HUES48 (cell line): ENCODE data around the gene KCNJ6.
"Not testable (repeated sequence)": the region's sequence is repeated elsewhere in the genome, so short reads cannot be mapped to it uniquely, and the experiment has no call there.

ENCODE experiments used
- H3K27ac ChIP-seq: one replicate; pipeline ENCODE4 v1.7.0; 2013; ENCODE audit warnings: low read depth, low read length, inconsistent platforms
- H3K27me3 ChIP-seq: 2 replicates; pipeline ENCODE4 v1.6.1; 2013; ENCODE audit warnings: mild to moderate bottlenecking, low read length; ENCODE audit not compliant: control insufficient read depth, insufficient read depth
- H3K36me3 ChIP-seq: 2 replicates; pipeline ENCODE4 v1.6.1; 2013; ENCODE audit warnings: low read length; ENCODE audit not compliant: control insufficient read depth, insufficient read depth
- H3K4me1 ChIP-seq: 2 replicates; pipeline ENCODE4 v1.6.1; 2013; ENCODE audit warnings: mild to moderate bottlenecking, low read length; ENCODE audit not compliant: control insufficient read depth, insufficient read depth
- H3K4me3 ChIP-seq: 2 replicates; pipeline ENCODE4 v1.5.1; 2013; ENCODE audit warnings: mild to moderate bottlenecking, low read depth, low read length
- H3K9ac ChIP-seq: 2 replicates; pipeline ENCODE4 v1.6.1; 2013; ENCODE audit warnings: mild to moderate bottlenecking, low read depth, low read length, moderate library complexity
- H3K9me3 ChIP-seq: 2 replicates; pipeline ENCODE4 v1.6.1; 2013; ENCODE audit warnings: low read length; ENCODE audit not compliant: control insufficient read depth, insufficient read depth

KCNJ6 gene

DNA sequence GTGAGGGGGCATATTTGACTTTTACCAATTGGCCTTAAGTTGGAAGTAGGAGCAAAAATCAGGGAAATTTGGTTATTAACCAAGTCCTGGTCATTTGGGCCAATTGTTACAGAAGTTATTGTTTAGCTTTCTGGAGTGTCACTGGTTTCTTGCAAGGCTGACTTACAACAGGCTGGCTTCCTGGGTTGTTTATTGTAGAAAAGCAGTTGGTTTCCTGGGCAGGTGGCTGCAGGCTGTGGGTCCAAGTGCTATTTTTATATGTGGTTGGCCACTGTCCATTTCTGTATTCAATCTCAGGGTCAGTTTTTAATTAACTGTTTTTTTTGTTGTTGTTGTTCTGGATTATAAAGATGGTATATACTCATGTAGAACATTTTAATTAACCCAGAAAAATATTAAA lies 174.1 kb downstream of the KCNJ6 start:
- no peak overlapping the region for H3K9ac ChIP-seq
- H3K9me3 ChIP-seq = no peaks in the 10 kb centered on the region
- H3K36me3 ChIP-seq = no peaks in the 10 kb centered on the region
- no peak overlapping the region for H3K4me3 ChIP-seq
- no peaks in the 10 kb centered on the region for H3K4me1 ChIP-seq
- H3K27me3 ChIP-seq = no peaks in the 10 kb centered on the region
- H3K27ac ChIP-seq = no peak overlapping the region

DNA sequence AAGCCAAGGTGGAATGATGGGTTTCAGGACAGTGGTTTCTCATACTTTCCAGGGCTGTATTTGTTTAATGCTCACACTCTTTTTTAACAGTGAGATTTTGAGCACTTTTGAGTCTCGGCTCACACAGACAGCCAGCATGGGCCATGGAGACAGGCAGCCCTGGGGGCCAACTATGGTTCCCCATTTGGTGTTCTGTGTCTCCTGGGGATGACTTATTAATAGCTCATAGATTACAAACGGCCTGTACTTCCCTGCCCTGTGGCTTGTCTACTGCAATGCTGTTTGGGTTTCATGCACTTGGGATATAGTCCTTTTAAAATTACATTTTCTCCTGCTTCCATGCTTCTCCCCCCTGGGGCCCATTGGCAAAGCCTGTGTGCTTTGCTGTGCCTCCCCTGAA lies 178.3 kb downstream of the KCNJ6 start:
- H3K9ac ChIP-seq = no peak overlapping the region
- H3K27me3 ChIP-seq = no peaks in the 10 kb centered on the region
- no peaks in the 10 kb centered on the region for H3K9me3 ChIP-seq
- no peaks in the 10 kb centered on the region for H3K4me1 ChIP-seq
- no peak overlapping the region for H3K27ac ChIP-seq
- no peaks in the 10 kb centered on the region for H3K36me3 ChIP-seq
- no peak overlapping the region for H3K4me3 ChIP-seq

DNA sequence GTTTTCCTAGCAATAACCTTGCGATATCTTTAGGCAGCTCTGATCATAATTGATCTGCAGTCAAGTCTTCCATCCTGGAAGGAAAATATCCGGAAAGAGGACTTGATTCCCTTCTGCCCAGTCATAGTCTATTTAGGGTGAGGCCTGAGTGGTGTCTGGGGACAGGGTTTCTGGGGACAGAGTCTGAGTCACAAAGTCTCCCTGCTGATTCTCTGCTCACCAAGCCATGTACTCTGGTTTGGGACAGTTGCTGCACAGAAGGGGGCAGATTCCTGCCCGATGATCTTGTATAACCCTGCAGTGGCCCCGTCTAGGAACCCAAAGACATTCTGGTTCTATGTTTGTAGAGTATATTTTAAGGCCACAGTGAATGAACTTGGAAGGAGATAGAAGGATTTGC lies 178.8 kb downstream of the KCNJ6 start:
- Histone ChIP-seq H3K9me3 (no peaks in the 10 kb centered on the region), H3K36me3 (no peaks in the 10 kb centered on the region), H3K27me3 (no peaks in the 10 kb centered on the region), H3K4me3 (no peak overlapping the region), H3K9ac (no peak overlapping the region), H3K4me1 (no peaks in the 10 kb centered on the region), H3K27ac (no peak overlapping the region)

DNA sequence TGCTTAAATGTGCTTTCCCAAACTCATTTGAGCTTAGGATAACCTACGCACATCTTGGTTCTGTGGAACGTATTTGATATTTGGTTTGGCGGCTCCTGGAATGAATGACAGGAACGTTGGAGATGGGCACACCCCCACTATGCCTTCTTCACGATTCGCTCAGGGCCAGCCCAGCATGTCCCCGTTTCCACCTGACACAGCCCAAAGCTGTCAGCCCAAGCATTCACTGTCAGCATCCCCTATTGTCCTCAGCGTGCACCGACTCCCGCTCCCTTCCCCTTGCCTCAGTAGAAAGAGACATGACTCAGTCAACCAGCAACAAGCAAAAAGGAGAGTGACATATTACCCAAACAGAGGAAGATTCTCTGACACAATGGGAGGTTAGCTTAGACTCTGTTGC lies 181.4 kb downstream of the KCNJ6 start:
- Histone ChIP-seq H3K27ac (no peak overlapping the region), H3K9ac (no peak overlapping the region), H3K9me3 (no peaks in the 10 kb centered on the region), H3K27me3 (no peaks in the 10 kb centered on the region), H3K4me1 (no peaks in the 10 kb centered on the region), H3K36me3 (no peaks in the 10 kb centered on the region), H3K4me3 (no peak overlapping the region)

GRCh38 chr21:37732927-37733326 lies 183.3 kb downstream of the KCNJ6 start:
- Histone ChIP-seq H3K27ac (no peak overlapping the region), H3K9ac (no peak overlapping the region), H3K9me3 (no peaks in the 10 kb centered on the region), H3K36me3 (no peaks in the 10 kb centered on the region), H3K27me3 (no peaks in the 10 kb centered on the region), H3K4me1 (no peaks in the 10 kb centered on the region), H3K4me3 (no peak overlapping the region)

DNA sequence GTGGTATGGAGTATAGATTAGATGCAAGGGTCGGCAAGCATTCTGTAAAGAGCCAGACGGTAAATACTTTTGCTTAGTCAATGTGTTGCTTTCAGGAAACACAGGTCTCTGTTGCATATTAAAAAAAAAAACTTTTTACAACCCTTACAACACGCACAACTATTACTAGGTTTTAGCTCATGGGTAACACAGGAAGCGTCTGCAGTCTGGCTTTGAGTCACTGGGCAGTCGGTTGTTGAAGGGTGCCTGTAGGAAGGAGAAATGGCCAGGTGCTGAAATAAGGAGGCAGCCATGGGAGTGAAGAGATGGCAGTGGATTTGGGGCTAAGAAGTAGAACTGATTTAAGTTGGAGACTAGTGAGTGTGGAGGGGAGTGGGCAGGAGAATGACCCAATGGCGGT lies 192.1 kb downstream of the KCNJ6 start:
- no peaks in the 10 kb centered on the region for H3K36me3 ChIP-seq

GRCh38 chr21:37717534-37717933 lies 198.7 kb downstream of the KCNJ6 start:
- H3K27me3 ChIP-seq = no peaks in the 10 kb centered on the region
- no peak overlapping the region for H3K4me3 ChIP-seq
- no peaks in the 10 kb centered on the region for H3K4me1 ChIP-seq

More for the DNA sequence above, 192.1 kb downstream of the KCNJ6 start:
- H3K27me3 ChIP-seq = no peaks in the 10 kb centered on the region
- H3K27ac ChIP-seq = no peak overlapping the region
- no peak overlapping the region for H3K9ac ChIP-seq
- no peak overlapping the region for H3K4me3 ChIP-seq
- no peaks in the 10 kb centered on the region for H3K9me3 ChIP-seq
- H3K4me1 ChIP-seq = no peaks in the 10 kb centered on the region

DNA sequence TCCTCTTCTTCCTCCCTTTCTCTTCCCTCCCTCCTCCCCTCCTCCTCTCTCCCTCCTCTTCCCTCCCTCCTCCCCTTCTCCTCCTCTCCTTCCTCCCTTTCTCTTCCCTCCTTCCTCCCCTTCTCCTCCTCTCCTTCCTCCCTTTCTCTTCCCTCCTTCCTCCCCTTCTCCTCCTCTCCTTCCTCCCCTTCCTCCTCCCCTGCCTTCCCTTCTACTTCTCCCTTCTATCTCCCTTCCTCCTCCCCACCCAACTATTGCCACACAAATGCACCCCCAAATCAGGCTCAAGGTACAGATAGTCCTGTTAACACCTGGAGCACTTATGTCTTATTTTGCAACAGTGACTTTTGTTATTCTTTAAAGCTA lies 203.7 kb downstream of the KCNJ6 start:
- not testable (repeated sequence) for H3K27me3 ChIP-seq, H3K9me3 ChIP-seq, H3K4me1 ChIP-seq, H3K4me3 ChIP-seq, H3K36me3 ChIP-seq, H3K9ac ChIP-seq, H3K27ac ChIP-seq

More at GRCh38 chr21:37717534-37717933, 198.7 kb downstream of the KCNJ6 start:
- H3K36me3 ChIP-seq = no peaks in the 10 kb centered on the region
- H3K9ac ChIP-seq = no peak overlapping the region
- H3K9me3 ChIP-seq = no peaks in the 10 kb centered on the region
- H3K27ac ChIP-seq = no peak overlapping the region

DNA sequence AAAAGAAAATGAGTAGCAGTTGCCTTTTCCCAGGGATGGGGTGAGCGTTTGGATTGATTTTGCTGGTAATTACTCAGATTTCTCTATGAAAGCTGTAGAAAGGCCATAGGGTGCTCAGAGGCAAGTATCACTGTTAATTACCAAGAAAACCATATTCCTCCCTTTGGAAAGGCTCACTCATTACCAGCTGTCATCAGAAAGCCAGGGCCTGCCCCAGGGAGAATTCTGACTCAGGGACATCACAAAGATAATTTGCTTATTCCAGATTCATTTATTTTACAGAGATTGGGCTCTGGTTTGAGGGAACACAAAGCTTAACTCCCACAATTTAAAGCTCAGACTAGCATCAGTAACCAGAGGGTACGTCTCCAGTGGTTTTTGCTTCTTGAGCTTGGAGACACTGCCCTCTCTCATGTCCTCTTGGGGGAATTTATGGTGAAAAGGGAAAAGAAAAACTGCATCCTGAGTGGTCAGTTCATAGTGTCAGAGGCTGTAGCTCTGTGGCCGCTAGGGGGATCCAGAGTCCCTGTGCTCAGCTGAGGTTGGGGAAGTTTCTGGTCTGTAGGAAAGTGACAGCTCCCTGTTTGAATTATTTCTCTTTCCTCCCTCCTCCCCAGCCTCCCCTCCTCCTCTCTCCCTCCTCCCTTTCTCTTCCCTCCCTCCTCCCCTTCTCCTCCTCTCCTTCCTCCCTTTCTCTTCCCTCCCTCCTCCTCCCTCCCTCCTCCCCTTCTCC lies 204.3 kb downstream of the KCNJ6 start:
- no peak overlapping the region for H3K9ac ChIP-seq
- no peaks in the 10 kb centered on the region for H3K27me3 ChIP-seq
- no peak overlapping the region for H3K27ac ChIP-seq
- no peaks in the 10 kb centered on the region for H3K9me3 ChIP-seq
- no peaks in the 10 kb centered on the region for H3K4me1 ChIP-seq
- H3K36me3 ChIP-seq = no peaks in the 10 kb centered on the region
- H3K4me3 ChIP-seq = no peak overlapping the region

- no peak overlapping the region for H3K27ac ChIP-seq
- no peaks in the 10 kb centered on the region for H3K36me3 ChIP-seq
- H3K9me3 ChIP-seq = no peaks in the 10 kb centered on the region
- H3K9ac ChIP-seq = no peak overlapping the region
- H3K4me3 ChIP-seq = no peak overlapping the region
- no peaks in the 10 kb centered on the region for H3K27me3 ChIP-seq
- no peaks in the 10 kb centered on the region for H3K4me1 ChIP-seq
Observed at GRCh38 chr21:37711286-37711829, 204.9 kb downstream of the KCNJ6 start.

GRCh38 chr21:37710546-37711285 lies 205.5 kb downstream of the KCNJ6 start:
- no peak overlapping the region for H3K27ac ChIP-seq
- no peaks in the 10 kb centered on the region for H3K4me1 ChIP-seq

More at GRCh38 chr21:37710546-37711285, 205.5 kb downstream of the KCNJ6 start:
- Histone ChIP-seq H3K9me3 (no peaks in the 10 kb centered on the region), H3K4me3 (no peak overlapping the region), H3K36me3 (no peaks in the 10 kb centered on the region), H3K9ac (no peak overlapping the region), H3K27me3 (no peaks in the 10 kb centered on the region)
